Stimulated activated CD4-positive, alpha-beta T cell treated with anti-CD3 and anti-CD28 coated beads, Interleukin-12 subunit alpha, Interleukin-12 subunit beta, amount 100 ng/mL, for 4 hours (primary cell): Measurements from ENCODE around the gene RAP2C.
"Not testable (repeated sequence)": the region's sequence is repeated elsewhere in the genome, so short reads cannot be mapped to it uniquely, and the experiment has no call there.

Experiments
- DNase-seq: peaks from one replicate; pipeline ENCODE4 v3.0.0-alpha.2; 2020

RAP2C gene

DNA sequence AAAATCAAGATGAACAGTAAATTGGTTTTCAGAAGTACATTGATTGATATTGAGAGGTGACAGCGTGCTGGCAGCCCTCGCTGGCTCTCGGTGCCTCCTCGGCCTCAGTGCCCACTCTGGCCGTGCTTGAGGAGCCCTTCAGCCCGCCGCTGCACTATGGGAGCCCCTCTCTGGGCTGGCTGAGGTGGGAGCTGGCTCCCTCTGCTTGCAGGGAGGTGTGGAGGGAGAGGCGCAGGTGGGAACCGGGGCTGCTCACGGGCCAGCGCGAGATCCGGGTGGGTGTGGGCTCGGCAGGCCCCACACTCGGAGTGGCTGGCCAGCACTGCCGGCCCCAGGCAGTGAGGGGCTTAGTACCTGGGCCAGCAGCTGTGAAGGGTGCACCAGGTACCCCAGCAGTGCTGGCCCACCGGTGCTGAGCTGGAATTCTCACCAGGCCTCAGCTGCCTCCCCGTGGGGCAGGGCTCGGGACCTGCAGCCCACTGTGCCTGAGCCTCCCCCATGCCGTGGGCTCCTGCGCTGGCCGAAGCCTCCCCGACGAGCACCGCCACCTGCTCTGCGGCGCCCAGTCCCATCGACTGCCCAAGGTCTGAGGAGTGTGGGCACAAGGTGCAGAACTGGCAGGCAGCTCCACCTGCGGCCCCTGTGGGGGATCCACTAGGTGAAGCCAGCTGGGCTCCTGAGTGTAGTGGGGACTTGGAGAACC lies 25.2 kb downstream of the RAP2C start:
- DNase-seq: no peak

DNA sequence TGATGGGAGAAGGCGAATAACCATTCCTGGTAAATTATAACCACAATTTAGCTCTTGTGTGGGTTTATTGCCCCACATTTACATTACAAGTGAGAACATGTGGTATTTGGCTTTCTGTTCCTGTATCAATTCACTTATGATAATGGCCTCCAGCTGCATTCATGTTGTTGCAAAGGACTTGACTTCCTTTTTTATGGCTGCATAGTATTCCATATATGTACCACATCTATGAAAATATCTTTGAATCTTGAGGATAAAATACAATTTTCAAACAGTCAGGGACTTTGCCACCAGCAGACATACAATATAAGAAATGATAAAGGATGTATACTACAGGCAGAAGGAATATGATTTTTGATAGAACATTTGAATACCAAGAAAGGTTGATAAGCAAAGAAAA lies 27.3 kb downstream of the RAP2C start:
- no peak for DNase-seq

DNA sequence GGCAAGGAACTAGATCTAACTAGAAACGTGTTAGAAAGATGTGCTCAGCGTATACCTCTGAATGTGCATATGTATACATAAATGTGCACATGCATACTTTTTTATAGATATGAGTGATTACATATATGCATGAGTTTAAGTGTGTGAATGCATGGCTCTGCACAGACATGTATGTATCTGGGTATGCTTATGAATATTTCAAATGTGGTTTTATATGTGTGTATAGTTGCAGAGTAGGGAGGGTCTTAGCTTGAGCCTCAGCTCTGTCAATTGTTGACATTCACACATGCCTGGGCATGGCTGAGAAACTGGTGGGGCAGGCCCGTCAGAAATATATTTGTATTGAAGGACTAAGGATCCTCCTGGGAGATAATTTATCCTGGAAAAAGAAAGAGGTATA lies 31.1 kb downstream of the RAP2C start:
- no peak for DNase-seq

DNA sequence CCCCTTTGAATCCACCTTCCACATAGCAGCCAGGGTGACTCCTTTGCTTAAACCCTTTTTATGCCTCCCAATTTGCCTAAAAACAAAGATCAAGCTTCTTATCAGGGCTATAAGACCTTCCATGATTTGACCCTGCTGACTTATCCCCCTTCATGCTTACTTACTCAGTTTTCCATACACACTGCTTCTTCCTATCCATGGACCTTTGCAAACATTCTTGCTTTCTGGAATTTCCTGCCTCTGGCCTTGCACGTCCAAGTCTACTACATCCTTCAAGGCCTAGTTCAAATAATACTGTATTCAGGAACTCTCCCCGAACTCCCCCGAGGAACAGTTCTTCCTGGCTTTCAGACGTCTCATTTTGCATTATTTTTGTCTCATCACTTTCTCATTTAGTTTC lies 31.8 kb downstream of the RAP2C start:
- DNase-seq: no peak

DNA sequence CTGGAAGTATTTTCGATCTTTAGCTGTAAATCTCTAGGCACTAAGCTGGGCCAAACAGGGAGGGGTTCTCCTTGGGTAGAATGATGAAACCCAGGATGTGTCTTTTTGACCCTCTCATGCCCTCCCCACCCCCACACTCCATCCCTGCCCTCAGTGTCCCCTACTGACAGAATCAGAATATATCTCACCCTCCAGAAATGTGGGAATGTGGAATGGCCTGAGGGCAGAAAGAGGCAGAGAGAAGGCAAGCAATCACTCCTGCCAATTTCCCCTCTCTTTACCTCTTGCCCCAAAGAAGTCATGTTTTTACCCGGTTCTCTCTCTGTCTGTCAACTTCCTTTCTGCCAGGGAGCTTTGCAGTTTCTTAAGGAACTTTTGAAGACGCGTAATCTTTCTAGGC lies 34.4 kb downstream of the RAP2C start:
- DNase-seq: no peak

DNA sequence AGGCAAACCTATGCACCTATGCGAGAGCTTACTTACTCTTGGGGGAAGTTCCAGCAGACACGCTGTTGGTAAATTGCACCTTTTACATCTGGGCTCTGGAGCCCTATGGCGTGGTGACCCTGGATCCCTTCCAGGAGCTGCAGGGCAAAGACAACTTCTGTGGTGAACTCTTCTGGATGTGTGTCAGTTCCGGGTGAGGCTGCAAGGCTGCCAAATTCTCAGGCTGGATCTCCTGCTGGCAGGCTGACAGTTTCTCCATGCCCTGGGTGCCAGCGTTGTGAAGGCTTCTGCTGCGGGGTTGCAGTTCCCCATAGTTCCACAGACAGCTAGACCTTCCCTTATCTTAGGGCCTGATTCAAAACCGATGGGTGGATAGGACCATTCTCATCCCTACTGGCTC lies 37.9 kb downstream of the RAP2C start:
- DNase-seq: no peak

DNA sequence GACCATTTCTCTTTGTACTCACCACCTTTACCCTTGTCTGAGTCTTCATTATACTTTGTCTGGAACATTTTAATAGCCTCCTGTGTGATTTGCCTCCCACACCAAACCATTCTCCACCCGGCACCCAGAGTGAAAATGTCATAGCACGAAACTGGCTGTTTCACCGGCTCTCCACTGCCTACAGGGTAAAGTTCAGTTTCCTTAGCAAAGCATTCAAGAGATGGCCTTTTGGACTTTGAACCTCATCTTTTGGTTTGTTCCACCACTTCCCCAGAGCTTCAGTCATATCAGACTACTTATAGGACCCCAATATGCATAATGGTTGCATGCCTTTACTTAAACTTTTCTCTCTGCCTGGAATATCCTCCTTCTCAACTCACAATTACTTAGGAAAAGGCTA lies 38.3 kb downstream of the RAP2C start:
- DNase-seq: no peak

DNA sequence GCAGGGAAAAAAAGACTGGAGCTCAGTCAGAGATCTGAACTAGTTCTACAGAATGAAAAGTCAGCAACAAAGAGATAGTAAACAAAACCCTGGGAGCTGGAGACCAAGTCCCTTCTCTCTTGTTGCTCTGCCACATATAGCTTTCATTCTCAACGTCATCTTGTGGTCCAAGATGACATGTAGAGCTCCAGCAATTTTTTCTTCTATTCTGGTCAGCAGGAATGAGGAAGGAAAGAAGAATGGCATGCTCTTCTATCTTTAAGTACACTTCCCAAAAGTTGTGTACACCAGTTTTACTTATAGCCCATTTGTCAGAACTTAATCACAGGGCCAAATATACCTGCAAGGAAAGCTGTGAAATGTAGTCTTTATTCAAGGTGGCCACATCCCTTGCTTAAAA lies 45.6 kb downstream of the RAP2C start:
- no peak for DNase-seq

DNA sequence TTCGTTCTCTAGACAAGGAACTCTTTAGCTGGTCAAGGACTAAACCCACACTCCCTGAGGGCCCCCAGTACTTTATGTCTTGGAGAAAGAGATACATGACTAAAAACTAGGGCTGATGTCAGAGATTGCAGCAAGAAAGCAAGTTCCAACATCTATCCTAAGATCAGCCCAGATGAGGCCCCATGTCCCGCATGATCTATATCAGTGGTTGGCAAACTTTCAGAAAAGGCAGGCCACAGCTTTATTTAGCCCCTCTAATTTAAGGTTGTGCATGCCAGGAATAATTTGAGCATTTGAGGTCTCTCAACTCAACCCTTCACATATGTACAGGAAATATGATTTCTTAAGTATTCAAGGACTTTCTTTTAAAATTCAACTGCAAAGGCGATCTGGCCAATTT lies 47.4 kb downstream of the RAP2C start:
- no peak for DNase-seq

DNA sequence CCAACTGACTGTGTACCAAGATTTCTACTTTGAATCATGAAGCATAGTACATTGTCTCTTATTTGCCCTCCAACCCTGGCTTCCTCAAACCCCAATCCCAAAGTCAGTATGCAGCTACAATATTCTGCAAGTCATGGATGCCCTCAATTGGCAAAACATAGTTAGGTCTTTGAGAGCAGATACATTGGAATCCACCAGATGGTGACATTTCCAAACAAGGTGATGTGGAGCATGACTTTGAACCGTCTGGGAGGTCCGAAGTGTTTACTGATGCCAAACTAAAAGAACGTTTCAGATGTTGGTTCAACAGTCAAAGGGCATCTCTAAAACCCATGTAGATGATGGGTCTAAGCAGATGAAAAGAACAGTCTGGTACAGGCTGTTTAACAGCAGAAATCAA lies 47.8 kb downstream of the RAP2C start:
- DNase-seq: no peak

DNA sequence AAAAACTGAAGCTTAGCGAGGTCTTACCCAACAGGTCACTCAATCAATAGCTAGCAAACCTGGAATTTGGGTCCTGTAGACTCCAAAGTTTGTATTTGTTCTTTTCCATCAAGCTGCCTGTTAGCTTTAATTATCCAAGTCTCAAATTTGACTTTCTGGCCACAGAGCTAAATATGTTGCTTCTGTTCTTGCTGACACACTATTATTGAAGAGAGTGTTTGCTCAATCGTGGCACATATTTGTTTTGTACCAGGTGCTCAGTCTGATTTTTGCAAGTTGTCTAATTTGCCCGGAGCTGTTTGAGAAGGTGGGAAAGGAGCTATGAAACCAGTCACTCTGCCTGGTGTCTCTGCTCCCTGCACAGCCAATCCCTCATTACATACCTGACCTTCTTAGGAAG lies 49.7 kb downstream of the RAP2C start:
- no peak for DNase-seq

DNA sequence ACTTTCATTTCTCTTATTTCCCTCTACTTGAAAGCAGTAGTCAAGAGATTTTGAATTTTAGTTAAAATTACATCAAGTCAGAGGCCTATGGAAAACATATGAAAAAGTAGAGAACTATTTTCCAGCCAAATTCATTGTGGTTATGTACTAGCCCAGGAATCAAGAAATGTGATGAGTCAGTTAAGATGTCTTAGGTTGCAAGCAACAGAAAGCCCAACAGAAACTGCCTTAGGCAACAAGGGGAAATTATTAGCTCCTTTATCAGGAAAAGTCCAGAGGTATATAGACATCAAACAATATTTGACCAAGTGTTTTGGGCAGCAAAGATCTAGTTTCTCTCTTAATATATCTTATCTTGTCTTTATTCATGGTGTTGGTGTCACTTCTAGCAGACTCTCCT lies 53.6 kb downstream of the RAP2C start:
- DNase-seq: no peak

DNA sequence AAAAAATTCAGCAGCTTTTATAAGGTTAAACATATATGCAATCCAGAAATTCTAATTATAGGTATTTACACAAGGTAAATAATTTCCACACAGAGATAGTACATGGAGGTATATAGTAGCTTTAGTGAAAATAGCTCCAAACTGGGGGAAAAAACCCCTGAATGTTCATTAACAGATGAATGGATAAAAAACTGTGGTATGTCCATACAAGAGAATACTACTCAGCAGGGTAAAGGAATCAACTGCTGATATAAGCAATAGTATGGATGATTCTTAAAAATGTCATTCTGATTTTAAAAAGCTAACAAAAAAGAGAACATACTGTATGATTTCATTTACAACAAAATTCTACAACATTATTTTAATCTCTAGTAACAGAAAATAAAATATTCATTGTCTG lies 54.2 kb downstream of the RAP2C start:
- no peak for DNase-seq

DNA sequence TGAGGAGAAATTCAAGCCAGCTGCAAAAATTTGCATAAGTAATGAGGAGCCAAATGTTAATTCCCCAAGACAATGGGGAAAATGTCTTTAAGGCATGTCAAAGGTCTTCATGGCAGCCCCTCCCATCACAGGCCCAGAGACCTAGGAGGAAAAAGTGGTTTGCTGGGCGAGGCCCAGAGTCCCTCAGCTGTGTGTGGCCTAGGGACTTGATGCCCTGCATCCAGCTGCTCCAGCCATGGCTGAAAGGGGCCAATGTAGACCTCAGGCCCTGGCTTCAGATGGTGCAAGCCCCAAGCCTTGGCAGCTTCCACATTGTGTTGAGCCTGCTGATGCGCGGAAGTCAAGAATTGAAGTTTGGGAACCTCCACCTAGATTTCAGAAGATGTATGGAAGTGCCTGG lies 56.2 kb downstream of the RAP2C start:
- DNase-seq: not testable (repeated sequence)

DNA sequence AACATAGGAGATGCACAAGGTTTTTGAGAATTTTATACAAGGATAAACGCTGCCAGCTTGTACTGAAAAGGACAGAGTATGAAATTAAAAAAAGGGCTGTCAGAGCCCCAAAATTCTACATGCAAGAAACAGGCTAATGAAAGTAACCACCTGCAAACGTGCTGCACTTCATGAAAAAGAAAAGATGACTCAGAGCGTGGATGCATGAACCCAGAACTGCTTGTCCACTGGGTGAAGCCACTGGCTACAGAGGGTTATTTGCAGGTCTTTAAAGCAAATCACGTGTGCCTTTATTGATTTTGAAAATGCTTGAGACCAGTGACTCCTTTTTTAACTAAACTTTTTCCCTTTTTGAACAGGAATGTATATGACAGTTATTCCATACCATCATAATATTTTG lies 66.1 kb downstream of the RAP2C start:
- DNase-seq: no peak
